Measurements from ENCODE around the gene KAZN. TPM values are rescaled to one million over a fixed set of nuclear protein-coding genes. Genes with fewer than 3 reads are reported as not detected.

KAZN gene
- total and polyA plus RNA-seq, 2 donors (not counting 1 experiment from before 2014, with no cell fraction given), result 3.4 to 5.0 TPM

GRCh38 chr1:15099441-15100120, 501.1 kb downstream of the KAZN start:
- peaks cover 6% of the 10 kb centered on the region for H3K27me3 ChIP-seq (ENCODE audit: control insufficient read depth, insufficient read depth, low read length)
- H3K79me2 ChIP-seq (ENCODE audit: control insufficient read depth, insufficient read depth, low read length), result no peaks in the 10 kb centered on the region
- TF ChIP-seq EZH2 (IDR thresholded peaks at IDR 0.05; ENCODE audit: low read length, missing control alignments) (no peak), CTCF (conservative IDR thresholded peaks at IDR 0.05 in 1 of 2, IDR thresholded peaks at IDR 0.05 in 1 of 2; ENCODE audit: low read depth in 1 of 2, low read length in 2 of 2) (no peak)
- no peak for DNase-seq (ENCODE audit: low read depth in 2 of 2)
- no peaks in the 10 kb centered on the region for H3K36me3 ChIP-seq (ENCODE audit: control insufficient read depth, insufficient read depth, low read length)
- H3K27ac ChIP-seq (ENCODE audit: insufficient read depth, low read length), result no peak overlapping the region
- no peak overlapping the region for H2AFZ ChIP-seq (ENCODE audit: low read length)
- peaks cover 2% of the 10 kb centered on the region for H4K20me1 ChIP-seq (ENCODE audit: control insufficient read depth, extremely low read depth, insufficient read depth, low read length)
- H3K9ac ChIP-seq (ENCODE audit: insufficient read depth, low read length), result no peak overlapping the region
- no peak overlapping the region for H3K4me2 ChIP-seq (ENCODE audit: extremely low read depth, insufficient read depth, low read length)
- no peaks in the 10 kb centered on the region for H3K9me3 ChIP-seq (ENCODE audit: control insufficient read depth, insufficient read depth, low read depth, low read length)
- H3K4me1 ChIP-seq (ENCODE audit: control insufficient read depth, extremely low read depth, insufficient read depth, low read length), result no peaks in the 10 kb centered on the region
- H3K4me3 ChIP-seq (replicated peaks in 1 of 4; ENCODE audit: control extremely low read depth in 1 of 4, insufficient read depth in 1 of 4, low read depth in 3 of 4, low read length in 4 of 4), result no peak overlapping the region

- peaks cover 2% of the 10 kb centered on the region for H4K20me1 ChIP-seq (ENCODE audit: control insufficient read depth, extremely low read depth, insufficient read depth, low read length)
- TF ChIP-seq CTCF (conservative IDR thresholded peaks at IDR 0.05 in 1 of 2, IDR thresholded peaks at IDR 0.05 in 1 of 2; ENCODE audit: low read depth in 1 of 2, low read length in 2 of 2), result peak; percentile 97
- no peak for TF ChIP-seq EZH2 (IDR thresholded peaks at IDR 0.05; ENCODE audit: low read length, missing control alignments)
- no peak overlapping the region for H3K9ac ChIP-seq (ENCODE audit: insufficient read depth, low read length)
- H3K79me2 ChIP-seq (ENCODE audit: control insufficient read depth, insufficient read depth, low read length), result no peaks in the 10 kb centered on the region
- peak; percentile 33 to 41 for DNase-seq (ENCODE audit: low read depth in 2 of 2)
- no peak overlapping the region for H3K4me3 ChIP-seq (replicated peaks in 1 of 4; ENCODE audit: control extremely low read depth in 1 of 4, insufficient read depth in 1 of 4, low read depth in 3 of 4, low read length in 4 of 4)
- no peaks in the 10 kb centered on the region for H3K36me3 ChIP-seq (ENCODE audit: control insufficient read depth, insufficient read depth, low read length)
- H3K27me3 ChIP-seq (ENCODE audit: control insufficient read depth, insufficient read depth, low read length), result peaks cover 6% of the 10 kb centered on the region
- H3K9me3 ChIP-seq (ENCODE audit: control insufficient read depth, insufficient read depth, low read depth, low read length), result no peaks in the 10 kb centered on the region
- H3K27ac ChIP-seq (ENCODE audit: insufficient read depth, low read length), result no peak overlapping the region
- H3K4me1 ChIP-seq (ENCODE audit: control insufficient read depth, extremely low read depth, insufficient read depth, low read length), result no peaks in the 10 kb centered on the region
- no peak overlapping the region for H3K4me2 ChIP-seq (ENCODE audit: extremely low read depth, insufficient read depth, low read length)
- no peak overlapping the region for H2AFZ ChIP-seq (ENCODE audit: low read length)
These were observed 501.8 kb downstream of the KAZN start for GRCh38 chr1:15100121-15100879.

GRCh38 chr1:15100880-15101760, 502.6 kb downstream of the KAZN start:
- H3K9ac ChIP-seq (ENCODE audit: insufficient read depth, low read length), result no peak overlapping the region
- no peaks in the 10 kb centered on the region for H3K4me1 ChIP-seq (ENCODE audit: control insufficient read depth, extremely low read depth, insufficient read depth, low read length)
- H3K4me3 ChIP-seq (replicated peaks in 1 of 4; ENCODE audit: control extremely low read depth in 1 of 4, insufficient read depth in 1 of 4, low read depth in 3 of 4, low read length in 4 of 4), result no peak overlapping the region
- TF ChIP-seq CTCF (conservative IDR thresholded peaks at IDR 0.05 in 1 of 2, IDR thresholded peaks at IDR 0.05 in 1 of 2; ENCODE audit: low read depth in 1 of 2, low read length in 2 of 2), result no peak
- no peak for TF ChIP-seq EZH2 (IDR thresholded peaks at IDR 0.05; ENCODE audit: low read length, missing control alignments)
- H3K36me3 ChIP-seq (ENCODE audit: control insufficient read depth, insufficient read depth, low read length), result no peaks in the 10 kb centered on the region
- no peaks in the 10 kb centered on the region for H3K79me2 ChIP-seq (ENCODE audit: control insufficient read depth, insufficient read depth, low read length)
- H4K20me1 ChIP-seq (ENCODE audit: control insufficient read depth, extremely low read depth, insufficient read depth, low read length), result peaks cover 2% of the 10 kb centered on the region
- no peak overlapping the region for H2AFZ ChIP-seq (ENCODE audit: low read length)
- peaks cover 6% of the 10 kb centered on the region for H3K27me3 ChIP-seq (ENCODE audit: control insufficient read depth, insufficient read depth, low read length)
- DNase-seq (ENCODE audit: low read depth in 2 of 2), result no peak
- H3K9me3 ChIP-seq (ENCODE audit: control insufficient read depth, insufficient read depth, low read depth, low read length), result no peaks in the 10 kb centered on the region
- H3K4me2 ChIP-seq (ENCODE audit: extremely low read depth, insufficient read depth, low read length), result no peak overlapping the region
- no peak overlapping the region for H3K27ac ChIP-seq (ENCODE audit: insufficient read depth, low read length)

All from fibroblast of lung (primary cell).